HUDEP-2 (cell line): ENCODE results near the gene ACTL10.
"Not testable (repeated sequence)": the region's sequence is repeated elsewhere in the genome, so short reads cannot be mapped to it uniquely, and the experiment has no call there.

ENCODE experiments used
- DNase-seq, 76 experiments: peaks; one replicate each; lab custom pipeline; 2025; ENCODE audit not compliant: unreplicated experiment in 76 of 76; lab: John Stamatoyannopoulos, UW

The ACTL10 gene

DNA sequence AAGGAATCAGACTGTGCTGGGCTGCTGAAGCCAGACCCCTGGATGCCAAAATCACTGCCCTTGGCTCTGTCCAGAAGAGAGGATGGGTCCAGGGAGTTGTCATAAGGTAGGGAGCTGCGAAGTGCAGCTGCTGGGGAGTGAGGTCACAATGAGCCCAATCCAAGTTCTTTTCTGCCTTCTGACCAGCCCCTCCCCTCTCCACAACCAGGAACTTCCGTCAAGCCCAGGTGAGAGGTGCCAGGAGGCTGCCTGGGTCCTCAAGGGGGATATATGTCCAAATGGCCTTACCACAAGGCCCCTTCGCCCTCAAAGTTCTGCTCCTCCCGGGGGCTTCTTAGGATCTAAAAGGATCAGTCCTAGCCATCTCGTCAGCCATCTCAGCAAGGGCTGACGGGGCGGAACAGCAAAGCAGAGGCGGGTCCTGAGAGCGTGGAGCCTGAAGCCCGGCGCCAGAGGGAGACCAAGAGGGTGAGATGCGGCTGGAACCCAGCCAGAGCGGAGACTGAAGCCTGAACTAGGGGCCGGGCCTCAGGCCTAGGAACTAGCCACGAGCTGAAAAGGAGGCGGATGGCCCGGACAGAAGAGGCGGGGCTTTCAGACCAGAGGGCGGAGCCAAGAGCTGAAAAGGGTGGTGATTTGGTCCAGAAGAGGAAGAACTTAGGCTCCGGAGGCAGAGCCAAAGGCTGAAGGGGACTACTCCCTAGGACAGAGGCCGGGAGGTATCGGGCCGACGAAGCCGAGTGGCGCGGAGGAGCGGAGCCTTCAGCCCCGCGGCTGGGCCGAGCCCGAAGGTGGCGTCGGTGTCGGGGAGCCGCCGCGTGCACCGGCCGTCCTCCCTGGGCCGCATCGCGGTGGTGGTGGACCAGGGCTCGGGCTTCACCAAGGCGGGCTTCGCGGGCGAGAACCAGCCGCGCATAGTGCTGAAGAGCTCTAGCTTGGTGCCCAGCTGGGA lies at the start of gene ACTL10:
Gene ACTL10, plus strand, starts transcription at position 651 of the 952 bp plus-strand sequence. CDS start 555 bp downstream, outside the sequence.
- peak; percentile 39 to 100 (median 97) for DNase-seq

DNA sequence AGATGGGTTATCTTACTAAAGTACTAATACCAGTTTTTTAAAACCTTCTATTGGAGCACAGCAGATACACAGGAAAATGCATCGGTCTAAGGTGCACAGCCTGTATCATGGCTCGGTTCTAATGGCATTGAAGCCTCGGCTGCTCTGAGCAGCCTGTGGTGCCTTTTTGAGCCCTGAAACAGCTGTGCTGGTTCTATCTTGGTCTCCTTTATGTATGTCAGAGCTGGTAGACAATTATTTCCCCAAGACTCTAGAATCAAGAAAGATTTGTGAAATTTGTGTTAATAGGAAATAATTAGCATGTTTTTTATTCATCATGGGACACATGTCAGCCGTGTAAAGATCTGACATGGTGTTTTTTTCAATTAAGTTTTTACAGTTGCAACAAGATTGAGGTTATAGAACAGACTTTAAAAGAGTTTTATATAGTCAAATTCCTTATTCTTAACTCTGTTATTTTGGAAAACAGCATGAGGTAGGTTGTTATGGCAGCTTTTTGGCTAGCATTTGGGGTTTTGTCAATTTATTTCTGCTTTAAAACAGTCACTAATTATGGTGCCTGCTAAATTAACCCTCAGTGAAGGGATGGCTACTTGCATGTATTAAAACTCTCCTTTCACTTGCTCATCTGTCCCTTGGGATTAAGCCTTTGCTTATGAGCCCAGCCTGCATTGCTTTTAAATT lies 44.9 kb upstream of the ACTL10 start:
- DNase-seq, result no peak

DNA sequence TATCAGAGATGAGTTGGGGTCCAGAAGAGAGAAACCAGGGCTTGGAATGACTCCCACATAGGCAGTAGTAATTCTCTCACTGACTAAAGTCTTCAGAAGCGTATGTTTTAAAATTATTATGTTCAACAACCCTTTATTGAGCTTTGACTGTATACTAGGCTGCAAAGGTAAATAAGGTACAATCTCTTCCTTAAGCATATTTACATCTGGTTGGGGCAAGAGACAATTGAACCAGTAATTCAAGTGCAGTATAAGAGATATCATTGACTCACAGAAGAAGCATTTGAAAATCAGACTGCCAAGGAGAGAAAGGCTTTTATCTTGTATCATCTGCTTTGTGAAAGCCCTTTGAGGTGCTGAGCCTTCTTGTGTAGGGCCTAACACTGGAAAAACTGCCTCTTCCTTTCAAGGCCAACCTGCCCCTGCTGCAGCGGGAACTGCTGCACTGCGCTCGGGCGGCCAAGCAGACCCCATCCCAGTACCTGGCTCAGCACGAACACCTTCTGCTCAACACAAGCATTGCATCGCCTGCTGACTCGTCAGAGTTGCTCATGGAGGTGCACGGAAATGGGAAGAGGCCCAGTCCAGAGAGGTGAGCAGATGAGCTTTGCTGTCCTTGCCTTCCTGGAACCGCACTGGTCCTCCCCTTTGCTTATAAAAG lies 43.9 kb upstream of the ACTL10 start:
- no peak for DNase-seq

DNA sequence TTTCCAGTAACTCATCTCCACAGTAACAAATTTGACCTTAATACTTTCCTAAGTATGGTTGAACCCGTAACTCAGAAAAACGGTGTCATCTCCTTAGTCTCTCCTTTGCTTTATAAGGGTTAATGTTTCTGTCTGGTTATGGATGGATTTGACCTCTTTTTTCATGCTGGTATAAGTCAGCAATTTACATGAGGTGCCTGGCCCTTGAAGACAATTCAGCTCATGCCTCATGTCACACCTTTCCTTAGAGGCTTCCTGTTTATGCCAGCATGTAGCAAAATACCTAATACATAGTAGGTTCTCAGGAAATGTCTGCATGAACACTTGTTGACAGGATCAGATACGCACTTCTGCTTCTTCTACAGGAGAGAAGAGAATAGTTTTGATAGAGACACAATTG lies 42.3 kb upstream of the ACTL10 start:
- DNase-seq, result no peak

DNA sequence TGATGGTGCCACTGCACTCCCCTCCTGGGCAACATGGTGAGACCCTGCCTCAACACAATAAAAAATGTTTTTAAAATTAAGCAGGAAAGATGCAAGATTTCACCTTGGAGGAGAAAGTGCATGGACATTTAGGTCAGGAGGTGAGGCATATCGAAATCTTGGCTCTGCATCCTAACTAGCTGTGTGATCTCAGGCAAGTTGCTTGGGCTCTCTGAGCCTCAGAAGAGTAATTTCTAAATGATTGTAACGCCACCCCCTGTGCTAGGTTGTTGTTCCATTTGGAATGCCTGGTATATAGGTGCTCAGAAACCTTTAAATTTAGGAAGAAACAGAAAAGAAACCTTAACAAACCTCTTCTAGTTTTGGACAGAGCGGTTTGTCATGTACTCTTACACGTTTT lies 40.6 kb upstream of the ACTL10 start:
- no peak for DNase-seq

DNA sequence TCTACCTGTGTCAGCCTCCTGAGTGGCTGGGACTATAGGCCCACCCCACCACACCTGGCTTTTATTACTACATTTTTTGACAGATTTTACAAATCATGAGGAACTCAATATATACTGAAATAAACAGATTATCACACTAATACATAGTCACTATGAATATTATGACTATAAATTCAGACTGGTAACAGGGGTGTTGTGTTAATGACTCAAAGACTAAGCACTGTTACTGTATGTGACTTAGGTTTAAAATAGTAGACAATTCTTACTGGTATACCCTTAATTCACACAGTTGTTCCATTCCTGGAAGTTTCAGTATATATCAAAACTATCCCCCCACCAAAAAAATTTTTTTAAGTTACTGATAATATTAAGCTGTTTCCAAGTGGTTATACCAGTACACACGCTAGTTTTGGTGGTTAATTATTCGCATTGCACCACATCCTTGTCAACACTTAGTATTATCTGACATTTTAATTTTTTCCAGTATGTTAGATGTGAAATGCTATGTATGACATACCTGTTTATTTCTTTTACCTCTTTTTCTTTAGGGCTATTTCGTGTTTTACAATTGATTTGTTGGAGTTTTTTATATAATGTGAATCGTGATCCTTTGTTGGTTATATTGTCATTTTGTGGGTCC lies 39.0 kb upstream of the ACTL10 start:
- DNase-seq, result no peak

DNA sequence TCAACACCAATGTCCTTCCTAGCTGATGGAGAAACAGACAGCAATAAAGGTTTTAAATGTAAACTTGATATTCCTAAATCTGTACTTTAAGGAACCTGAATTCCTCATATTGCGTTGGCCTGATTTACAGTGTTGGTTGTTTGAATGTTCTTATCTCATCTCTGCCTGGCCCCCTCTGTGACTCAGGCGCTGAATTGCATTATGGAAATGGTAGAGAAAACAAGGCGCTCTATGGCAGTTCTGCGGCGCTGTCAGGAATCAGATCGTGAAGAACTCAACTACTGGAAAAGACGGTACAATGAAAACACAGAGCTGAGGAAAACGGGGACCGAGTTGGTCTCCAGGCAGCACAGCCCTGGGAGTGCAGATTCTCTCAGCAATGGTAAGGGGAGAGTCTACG lies 37.2 kb upstream of the ACTL10 start:
- DNase-seq, result no peak

DNA sequence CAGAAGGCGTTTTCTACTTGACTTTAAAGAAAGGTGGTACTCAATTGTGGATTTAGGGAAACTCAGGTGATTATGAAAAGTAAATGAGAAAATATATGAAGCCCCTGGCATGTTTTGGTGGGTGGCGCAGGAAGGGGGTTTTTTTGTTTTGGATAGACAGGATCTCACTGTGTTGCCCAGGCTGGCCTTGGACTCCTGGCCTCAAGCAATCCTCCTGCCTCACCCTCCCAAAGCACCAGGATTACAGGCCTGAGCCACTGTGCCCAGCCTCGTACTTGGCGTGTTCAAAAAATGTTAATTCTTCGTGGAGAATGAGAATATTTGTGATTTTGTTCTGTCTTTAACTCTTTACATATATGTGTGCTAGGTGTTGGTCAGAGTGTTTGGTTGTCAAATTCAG lies 36.8 kb upstream of the ACTL10 start:
- DNase-seq, result no peak

DNA sequence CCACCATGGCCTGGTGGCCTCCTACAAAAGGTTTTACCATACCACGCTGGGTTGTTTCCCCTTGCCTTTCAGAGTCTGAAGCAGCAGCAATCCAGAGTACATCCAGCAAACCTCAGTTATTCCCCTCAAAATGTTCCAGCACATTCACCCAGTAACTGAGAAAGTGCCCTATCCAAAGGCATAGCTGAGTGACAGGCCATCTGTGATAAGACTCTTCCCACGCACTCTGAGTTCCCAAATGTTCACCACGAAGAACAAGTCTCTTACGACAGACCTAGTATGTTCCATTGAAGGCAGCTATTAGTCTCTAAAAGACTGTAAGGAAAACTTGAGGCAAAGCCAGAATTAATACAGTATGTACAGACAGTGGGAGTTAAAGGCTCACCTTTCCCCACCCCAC lies 36.2 kb upstream of the ACTL10 start:
- no peak for DNase-seq

DNA sequence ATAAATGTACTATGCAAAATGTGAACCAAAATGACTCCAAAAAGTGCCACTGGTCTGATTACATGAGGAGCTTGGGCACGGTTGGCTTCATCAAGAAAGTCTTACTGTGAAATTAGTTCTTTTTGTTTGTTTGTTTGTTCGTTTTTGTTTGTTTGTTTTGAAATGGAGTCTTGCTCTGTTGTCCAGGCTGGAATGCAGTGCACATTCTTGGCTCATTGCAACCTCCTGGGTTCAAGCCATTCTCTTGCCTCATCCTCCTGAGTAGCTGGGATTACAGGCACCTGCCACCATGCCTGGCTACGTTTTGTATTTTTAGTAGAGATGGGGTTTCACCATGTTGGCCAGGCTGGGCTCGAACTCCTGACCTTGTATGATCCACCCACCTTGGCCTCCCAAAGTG lies 34.8 kb upstream of the ACTL10 start:
- DNase-seq, result not testable (repeated sequence)

DNA sequence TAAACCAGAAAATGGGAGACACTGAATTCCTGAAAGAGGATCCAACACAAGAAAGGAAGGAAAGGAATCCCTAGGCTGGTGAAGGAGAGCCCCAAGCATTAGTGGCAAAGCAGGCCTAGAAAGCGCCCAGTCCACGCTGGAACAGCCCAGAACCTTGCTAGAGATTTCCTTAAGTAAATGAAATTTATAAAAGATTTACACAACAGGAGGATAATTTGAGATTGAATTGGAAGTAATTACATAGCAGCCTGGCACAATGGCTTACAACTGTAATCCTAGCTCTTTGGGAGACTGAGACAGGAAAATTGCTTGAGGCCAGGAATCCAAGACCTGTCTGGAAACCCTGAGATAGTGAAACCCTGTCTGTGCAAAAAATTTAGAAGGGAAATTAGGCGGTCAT lies 31.4 kb upstream of the ACTL10 start:
- no peak for DNase-seq

DNA sequence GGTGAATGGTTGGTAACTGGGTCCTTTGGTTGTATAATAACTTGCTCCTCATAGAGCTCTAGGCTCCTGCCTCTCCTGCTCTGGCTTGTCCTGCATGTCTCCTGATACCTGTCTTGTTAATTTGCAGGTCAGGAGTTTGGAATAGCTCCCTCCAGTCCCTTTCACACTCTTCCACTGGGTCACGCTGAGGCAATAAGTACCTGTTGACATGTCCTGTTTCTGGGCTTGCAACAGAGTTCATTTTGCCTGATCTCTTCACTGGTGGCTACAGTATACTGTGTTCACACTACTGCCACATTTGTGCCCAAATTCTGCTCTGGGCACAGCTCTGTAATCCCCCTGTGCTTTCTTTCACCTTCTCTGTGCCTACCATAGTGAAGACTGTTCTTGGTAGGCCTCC lies 30.0 kb upstream of the ACTL10 start:
- no peak for DNase-seq

DNA sequence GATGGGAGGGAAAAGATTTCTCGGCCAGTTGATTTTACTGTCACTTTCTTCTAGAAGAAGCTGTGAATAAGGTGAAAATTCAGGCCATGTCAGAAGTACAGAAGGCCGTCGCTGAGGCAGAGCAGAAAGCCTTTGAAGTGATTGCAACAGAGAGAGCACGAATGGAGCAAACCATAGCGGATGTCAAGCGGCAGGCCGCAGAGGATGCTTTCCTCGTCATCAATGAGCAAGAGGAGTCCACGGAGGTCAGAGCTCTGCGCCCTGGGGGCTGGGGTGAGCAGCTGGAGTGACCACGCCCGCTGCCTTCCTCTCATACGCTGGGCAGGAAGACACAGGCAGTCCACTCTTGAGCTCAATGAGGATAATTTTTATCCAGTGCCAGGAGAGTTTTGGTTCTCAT lies 26.5 kb upstream of the ACTL10 start:
- DNase-seq, result no peak

DNA sequence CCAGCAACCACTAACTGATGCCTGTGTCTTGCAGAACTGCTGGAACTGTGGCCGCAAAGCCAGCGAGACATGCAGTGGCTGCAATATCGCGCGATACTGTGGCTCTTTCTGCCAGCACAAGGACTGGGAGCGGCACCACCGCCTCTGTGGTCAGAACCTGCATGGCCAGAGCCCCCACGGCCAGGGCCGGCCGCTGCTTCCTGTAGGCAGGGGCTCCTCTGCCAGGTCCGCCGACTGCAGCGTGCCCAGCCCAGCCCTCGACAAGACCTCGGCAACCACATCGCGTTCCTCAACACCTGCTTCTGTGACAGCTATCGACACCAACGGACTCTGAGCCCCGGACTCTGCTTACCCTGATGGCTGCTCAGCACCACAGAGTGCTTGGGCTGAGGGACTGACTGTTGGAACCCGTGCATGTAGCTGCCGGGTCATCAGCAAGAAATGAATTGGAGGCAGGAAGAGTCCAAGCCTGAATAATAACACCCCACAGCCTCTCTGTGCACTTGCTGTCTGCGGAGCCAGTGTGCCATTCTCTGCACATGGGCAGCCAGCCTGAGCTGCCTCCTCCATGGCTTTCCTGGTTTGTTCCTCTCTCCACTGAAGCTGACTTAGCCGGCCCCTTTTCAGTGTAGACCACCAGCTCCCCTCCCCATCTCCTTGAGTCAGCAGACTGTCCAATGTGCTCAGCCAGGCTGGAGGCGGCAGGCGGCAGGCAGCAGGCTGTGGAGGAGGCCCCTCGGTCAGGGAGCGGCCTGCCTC lies 22.3 kb upstream of the ACTL10 start:
- DNase-seq, result no peak

DNA sequence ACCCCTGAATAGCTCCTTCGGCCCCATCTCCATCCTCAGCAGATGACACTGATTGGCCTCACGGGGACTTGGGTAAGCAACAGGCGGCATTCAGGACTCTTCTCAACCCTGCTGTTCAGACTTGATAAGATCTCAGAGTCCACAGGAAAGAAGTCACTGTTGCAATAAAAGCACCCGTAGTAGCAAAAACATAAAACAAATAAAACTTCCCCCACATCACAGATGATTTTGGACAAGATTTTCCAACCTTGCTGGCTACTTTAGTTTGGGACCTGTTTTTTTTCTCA lies 21.7 kb upstream of the ACTL10 start:
- no peak for DNase-seq

DNA sequence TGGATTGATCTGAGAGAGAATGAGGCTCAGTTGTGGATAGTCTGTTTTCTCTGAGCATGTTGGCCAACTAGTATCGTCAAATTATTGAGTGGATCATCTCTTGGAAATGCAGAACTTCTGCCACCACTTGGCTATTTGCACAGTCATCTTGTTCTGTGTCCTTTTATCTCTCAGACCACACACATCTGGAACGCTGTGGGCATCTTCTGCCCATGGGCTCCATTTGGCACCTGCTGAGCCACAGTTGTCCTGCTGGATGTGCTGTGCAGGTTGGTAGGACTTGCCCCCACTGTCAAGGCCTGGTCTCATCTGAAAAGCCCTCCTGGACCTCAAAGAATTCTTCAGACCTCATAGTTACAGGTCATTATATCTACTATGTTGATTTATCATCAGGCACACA lies 21.3 kb upstream of the ACTL10 start:
- peak in 8 of 76 experiments; percentile 5 to 34 (median 18) for DNase-seq

DNA sequence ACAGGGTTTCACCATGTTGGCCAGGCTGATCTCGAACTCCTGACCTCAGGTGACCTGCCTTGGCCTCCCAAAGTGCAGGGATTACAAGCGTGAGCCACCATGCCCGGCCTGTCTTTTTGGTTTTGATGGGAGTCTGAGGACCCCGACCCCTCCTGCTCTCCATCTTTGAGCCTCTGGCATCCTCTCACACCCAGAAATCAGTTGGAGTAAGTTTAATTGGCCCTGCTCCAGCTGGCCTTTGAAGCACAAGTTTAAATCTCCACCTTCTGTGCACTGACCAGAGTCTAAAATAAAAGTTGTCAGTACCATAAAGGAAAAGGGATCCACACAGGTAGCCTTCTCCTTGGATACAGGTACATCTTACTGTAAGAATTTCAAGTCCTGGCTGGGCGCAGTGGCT lies 20.6 kb upstream of the ACTL10 start:
- DNase-seq, result no peak

DNA sequence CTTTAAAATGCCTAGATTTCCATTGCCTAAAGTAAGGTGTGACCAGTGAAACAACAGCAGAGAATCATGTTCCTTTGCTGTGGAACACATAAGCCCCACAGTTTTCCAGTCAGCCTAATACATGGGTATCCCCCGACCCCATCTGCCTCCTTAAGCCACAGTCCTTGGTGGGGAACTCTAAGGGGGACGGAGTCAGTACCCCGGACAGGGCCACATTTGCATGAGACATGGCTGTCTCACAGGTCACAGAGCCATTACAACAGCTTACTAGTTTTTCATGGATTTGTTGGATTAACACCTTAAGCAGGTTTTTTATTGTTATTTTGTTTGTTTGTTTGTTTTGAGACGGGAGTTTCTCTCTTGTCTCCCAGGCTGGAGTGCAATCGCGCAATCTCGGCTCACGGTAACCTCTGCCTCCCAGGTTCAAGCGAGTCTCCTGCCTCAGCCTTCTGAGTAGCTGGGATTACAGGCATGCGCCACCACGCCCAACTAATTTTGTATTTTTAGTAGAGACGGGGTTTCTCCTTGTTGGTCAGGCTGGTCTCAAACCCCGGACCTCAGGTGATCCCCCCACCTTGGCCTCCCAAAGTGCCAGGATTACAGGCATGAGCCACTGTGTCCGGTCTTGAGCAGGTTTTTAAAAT lies 19.7 kb upstream of the ACTL10 start:
- not testable (repeated sequence) for DNase-seq

DNA sequence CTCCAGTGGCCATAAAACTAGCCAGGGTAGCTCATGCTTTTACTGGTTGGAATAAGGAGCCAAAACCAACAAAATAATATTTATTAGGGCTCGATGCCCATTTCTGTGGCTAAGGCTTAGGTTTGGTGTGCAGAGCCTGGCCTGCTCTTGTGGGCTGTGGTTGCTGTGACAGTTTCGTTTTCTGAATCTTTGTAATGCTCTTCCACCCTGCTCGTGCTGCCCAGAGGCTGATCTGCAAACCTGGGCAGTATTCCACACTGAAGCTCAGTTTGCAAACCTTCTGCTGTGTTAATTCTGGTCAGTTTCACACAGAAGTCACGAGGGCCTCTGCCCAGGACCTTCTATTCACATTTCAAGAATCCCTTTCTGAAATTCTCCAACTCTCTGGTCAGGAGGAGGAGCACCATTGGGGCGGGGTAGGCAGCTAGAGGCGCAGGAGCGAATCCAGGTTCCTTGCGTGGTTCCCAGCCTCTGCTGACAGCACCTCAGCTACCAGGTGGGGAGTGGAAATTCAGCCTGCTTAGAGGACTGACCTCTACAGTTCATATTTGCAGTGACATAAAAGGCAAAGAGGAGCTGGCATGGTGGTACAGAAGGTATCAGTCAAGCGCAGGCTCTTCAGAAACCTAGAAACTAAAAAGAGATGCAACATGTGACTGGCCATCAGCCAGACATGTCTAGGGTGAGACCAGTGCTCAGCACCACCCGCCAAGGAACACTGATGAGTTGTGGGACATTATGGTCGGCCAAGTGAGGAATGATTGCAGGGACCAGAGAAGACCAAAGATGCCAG lies 18.9 kb upstream of the ACTL10 start:
- no peak for DNase-seq
